Measurements from ENCODE around the gene CDH23. TPM values are rescaled to one million over a fixed set of nuclear protein-coding genes. Genes with fewer than 3 reads are reported as not detected.
A peak's percentile ranks its signal among the peaks of the same experiment; 100 is the strongest.

The CDH23 gene
- total RNA-seq, 1 donor from 2014 or later: 10.3 TPM

DNA sequence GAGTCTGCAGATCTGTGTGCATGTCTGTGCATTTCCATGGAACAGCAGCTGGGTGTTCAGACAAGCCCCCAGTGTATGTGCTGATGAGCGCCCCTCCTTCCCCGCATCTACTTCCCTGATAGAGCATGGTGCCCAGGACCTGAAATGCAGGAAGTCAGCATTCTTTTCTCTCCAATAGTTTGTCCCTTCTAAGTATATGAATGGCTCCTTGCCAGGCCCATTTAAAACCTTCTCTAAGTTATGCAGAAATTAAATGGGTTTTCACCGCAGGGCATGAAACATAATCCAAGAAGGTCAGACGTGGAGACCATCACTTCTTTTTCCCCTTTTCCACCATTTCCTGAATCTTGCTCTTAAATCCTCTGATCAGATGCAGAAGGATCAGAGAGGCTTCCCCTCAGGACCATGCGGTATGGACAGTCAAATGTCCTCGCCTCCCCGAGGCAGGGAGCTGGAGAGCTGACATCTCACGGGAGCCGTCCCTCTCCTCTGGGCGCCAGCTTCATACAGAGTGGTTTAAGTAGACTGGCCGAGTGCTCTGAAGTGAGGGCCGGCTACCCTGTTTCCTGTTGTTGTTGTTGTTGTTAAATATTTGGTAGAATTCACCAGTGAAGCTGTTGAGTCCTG is 167.6 kb downstream of the CDH23 start:
- Histone ChIP-seq H3K27ac (no peak overlapping the region), H3K36me3 (no peaks in the 10 kb centered on the region), H3K9me3 (no peaks in the 10 kb centered on the region), H3K4me3 (no peak overlapping the region), H3K4me1 (no peaks in the 10 kb centered on the region), H3K27me3 (no peaks in the 10 kb centered on the region)
- TF ChIP-seq POLR2AphosphoS5 (IDR thresholded peaks at IDR 0.05; ENCODE audit: insufficient read depth in 1 of 2, low read depth in 1 of 2): no peak
- TF ChIP-seq POLR2A (IDR thresholded peaks at IDR 0.05): no peak
- TF ChIP-seq, protein P1, sequence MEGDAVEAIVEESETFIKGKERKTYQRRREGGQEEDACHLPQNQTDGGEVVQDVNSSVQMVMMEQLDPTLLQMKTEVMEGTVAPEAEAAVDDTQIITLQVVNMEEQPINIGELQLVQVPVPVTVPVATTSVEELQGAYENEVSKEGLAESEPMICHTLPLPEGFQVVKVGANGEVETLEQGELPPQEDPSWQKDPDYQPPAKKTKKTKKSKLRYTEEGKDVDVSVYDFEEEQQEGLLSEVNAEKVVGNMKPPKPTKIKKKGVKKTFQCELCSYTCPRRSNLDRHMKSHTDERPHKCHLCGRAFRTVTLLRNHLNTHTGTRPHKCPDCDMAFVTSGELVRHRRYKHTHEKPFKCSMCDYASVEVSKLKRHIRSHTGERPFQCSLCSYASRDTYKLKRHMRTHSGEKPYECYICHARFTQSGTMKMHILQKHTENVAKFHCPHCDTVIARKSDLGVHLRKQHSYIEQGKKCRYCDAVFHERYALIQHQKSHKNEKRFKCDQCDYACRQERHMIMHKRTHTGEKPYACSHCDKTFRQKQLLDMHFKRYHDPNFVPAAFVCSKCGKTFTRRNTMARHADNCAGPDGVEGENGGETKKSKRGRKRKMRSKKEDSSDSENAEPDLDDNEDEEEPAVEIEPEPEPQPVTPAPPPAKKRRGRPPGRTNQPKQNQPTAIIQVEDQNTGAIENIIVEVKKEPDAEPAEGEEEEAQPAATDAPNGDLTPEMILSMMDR (IDR thresholded peaks at IDR 0.05): no peak
- intact Hi-C loops (cut with DNase I): no loop called here
- DNase-seq (ENCODE audit: extremely low spot score in 2 of 2): no peak

DNA sequence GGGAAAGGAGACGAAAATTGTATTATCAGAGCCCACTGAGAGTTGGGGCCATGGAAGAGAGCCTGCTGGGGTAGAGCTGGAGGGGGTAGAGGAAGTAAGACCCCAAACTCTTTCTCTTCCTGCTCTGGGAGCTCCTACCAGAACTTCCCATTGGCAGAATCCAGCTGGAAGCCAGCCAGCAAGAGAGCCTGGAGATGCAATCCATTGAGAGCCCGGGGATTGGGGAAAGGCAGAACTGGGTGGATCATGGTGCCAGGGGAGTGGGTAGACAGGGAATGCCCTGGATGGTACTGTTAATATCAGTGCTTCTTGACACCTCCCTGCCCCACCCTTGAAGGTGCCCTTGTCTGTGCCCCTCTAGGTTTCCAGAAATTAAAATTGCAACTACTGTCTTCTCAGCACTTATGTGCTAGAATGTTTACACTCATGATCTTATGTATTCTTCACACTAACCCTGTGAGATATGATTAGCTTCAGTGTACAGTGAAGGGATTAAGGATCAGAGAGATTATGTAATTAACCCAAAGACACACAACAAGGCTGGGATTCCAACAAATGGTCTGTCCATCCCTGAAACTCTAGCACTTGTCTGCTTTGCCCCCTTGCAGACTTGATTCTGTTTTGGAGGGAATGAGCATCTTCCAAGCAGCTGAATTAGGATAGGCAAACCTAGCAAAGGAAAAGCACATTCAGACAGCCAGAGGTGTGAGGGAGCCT is 168.7 kb downstream of the CDH23 start:
- Histone ChIP-seq H3K36me3 (no peaks in the 10 kb centered on the region), H3K4me3 (no peak overlapping the region), H3K27ac (no peak overlapping the region), H3K27me3 (no peaks in the 10 kb centered on the region), H3K4me1 (no peaks in the 10 kb centered on the region), H3K9me3 (no peaks in the 10 kb centered on the region)
- no peak for TF ChIP-seq POLR2AphosphoS5 (IDR thresholded peaks at IDR 0.05; ENCODE audit: insufficient read depth in 1 of 2, low read depth in 1 of 2)
- intact Hi-C loops (cut with DNase I): no loop called here
- no peak for DNase-seq (ENCODE audit: extremely low spot score in 2 of 2)

DNA sequence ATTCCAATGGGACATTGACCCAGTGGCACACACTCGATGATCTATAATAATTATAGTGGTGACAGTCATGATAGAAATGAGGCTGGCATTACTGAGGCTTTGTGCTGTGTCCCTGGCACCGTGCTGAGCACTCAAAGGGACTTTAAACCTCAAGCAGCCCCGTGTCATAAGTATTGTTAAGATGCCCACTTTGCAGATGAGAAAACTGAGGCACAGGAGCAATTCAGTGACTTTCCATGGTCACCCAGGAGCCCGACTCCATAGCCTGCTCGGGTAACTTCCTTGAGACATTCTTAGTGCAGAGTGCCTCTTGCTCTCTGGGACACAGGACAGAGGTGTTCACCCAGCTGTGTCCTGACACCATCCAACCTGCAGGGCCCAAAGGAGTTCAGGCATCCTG is 170.3 kb downstream of the CDH23 start:
- Histone ChIP-seq H3K27me3 (no peaks in the 10 kb centered on the region), H3K27ac (no peak overlapping the region), H3K9me3 (no peaks in the 10 kb centered on the region), H3K36me3 (no peaks in the 10 kb centered on the region), H3K4me1 (no peaks in the 10 kb centered on the region), H3K4me3 (no peak overlapping the region)
- intact Hi-C loops (cut with DNase I): no loop called here
- TF ChIP-seq POLR2A (IDR thresholded peaks at IDR 0.05): no peak
- TF ChIP-seq, protein P1 (IDR thresholded peaks at IDR 0.05): no peak
- TF ChIP-seq POLR2AphosphoS5 (IDR thresholded peaks at IDR 0.05; ENCODE audit: insufficient read depth in 1 of 2, low read depth in 1 of 2): no peak
- no peak for DNase-seq (ENCODE audit: extremely low spot score in 2 of 2)

DNA sequence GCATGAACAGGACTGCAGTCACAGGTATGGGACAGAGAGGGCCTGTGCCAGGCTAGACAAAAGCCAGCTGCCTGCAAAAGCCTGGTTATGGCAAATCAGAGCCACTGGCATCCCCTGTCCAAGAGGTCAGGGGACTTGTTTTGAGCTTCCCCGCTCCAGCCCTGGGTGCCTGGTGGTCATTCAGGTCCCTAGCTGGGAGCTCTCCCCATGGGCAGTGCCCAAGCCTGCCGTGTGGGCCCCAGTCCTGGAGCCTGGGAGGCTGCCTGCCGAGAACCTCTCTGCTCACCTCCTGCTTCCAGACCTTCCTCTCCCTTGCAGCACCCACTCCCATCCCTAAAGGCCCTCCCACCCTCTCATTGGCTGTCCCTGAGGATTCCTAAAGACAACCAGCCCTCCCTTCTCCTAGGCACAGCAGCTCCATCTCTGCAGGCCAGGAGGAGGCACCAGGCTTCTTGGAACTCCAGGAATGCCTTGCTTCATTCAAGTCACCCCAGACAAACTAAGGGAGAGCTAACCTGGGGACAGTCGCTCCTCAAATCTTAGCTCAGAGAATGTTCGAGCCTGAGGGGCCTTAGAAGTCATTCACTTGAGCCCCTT is 172.3 kb downstream of the CDH23 start:
- no peak for DNase-seq (ENCODE audit: extremely low spot score in 2 of 2)
- H3K4me1 ChIP-seq: no peaks in the 10 kb centered on the region
- H3K27me3 ChIP-seq: no peaks in the 10 kb centered on the region
- TF ChIP-seq, protein P1 (IDR thresholded peaks at IDR 0.05): no peak
- TF ChIP-seq POLR2A (IDR thresholded peaks at IDR 0.05) (no peak), POLR2AphosphoS5 (IDR thresholded peaks at IDR 0.05; ENCODE audit: insufficient read depth in 1 of 2, low read depth in 1 of 2) (no peak)
- no peaks in the 10 kb centered on the region for H3K9me3 ChIP-seq
- no peaks in the 10 kb centered on the region for H3K36me3 ChIP-seq
- intact Hi-C loops (cut with DNase I): no loop called here
- no peak overlapping the region for H3K4me3 ChIP-seq
- H3K27ac ChIP-seq: no peak overlapping the region

DNA sequence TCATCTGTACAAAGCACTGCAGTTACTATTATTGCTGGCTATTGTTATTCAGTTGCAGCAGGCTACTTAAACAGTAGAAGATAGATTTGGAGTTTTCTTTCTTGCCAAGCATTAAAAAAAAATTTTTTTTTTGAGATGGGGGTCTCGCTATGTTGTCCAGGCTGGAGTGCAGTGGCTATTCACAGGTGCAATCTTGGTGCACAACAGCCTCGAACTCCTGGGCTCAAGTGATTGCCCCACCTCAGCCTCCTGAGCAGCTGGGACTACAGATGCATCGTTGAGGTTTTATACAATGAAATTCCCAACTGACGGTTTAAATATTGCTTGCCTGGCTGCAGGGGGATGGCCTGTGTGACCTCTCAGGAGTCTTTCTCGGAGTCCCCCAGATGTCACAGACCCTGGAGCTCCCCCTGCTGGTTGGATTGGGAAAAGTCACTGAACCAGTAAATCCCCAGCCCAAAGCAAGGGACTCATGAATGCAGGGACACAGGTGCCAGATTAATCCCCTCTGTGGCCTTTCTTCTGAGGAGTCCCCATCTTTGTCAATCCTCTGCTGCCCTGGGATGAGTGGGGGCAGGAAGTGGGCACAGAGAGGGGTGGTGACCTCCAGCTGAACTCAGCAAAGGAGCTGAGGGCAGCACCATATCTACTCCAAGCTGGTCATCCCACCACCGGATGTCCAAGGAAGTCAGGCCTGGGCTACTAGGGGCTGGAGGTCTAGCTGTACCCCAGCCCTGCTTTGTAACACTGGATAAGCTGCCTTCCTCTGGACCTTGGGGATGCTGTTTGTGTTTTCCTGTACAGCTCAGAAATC is 173.3 kb downstream of the CDH23 start:
- TF ChIP-seq POLR2AphosphoS5 (IDR thresholded peaks at IDR 0.05; ENCODE audit: insufficient read depth in 1 of 2, low read depth in 1 of 2): no peak
- TF ChIP-seq, protein P1 (IDR thresholded peaks at IDR 0.05): peak; percentile 88 to 89 (median 89)
- DNase-seq (ENCODE audit: extremely low spot score in 2 of 2): no peak
- no peaks in the 10 kb centered on the region for H3K9me3 ChIP-seq
- intact Hi-C loops (cut with DNase I): loop anchor here (5.0 to 10.0 kb wide), 2 partner anchors 173 to 255 kb away; partner anchors contain the start of genes CDH23 and SLC29A3
- H3K27ac ChIP-seq: no peak overlapping the region
- no peak overlapping the region for H3K4me3 ChIP-seq
- no peaks in the 10 kb centered on the region for H3K4me1 ChIP-seq
- no peaks in the 10 kb centered on the region for H3K36me3 ChIP-seq
- no peaks in the 10 kb centered on the region for H3K27me3 ChIP-seq

Measured in vagina (tissue), 2 donors.